UCSD-AML1 (cell line): ENCODE results near the gene RTN1.

Experiments
- DNase-seq: peaks from one replicate; lab custom pipeline; 2025; ENCODE audit not compliant: unreplicated experiment; lab: John Stamatoyannopoulos, UW

Gene RTN1

GRCh38 chr14:59870277-59871165 lies at the start of gene RTN1:
TSS of gene RTN1 (minus strand) at chr14:59870776. CDS start at chr14:59870630, 146 bp downstream.
- DNase-seq, result peak; percentile 61

DNA sequence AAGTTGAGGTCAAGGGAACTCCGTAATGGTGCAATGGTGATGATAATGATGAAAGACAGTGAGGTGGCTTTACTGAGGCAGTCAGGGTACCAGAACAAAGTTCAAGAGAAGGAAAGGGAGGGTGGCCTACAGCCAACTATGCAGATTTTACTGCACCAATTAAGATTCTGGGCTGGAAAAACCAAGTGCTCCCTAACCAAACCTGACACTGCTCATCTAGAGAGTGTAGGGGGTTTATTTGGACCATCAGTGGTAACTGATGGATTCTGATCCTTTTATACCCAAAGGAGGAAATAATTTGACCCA lies 49.8 kb upstream of the RTN1 start:
- no peak for DNase-seq

GRCh38 chr14:59919570-59920377 lies 49.2 kb upstream of the RTN1 start, which contains the start of gene LRRC9:
TSS of gene LRRC9 (plus strand) at chr14:59920144.
- no peak for DNase-seq

GRCh38 chr14:59918824-59919569 lies 48.4 kb upstream of the RTN1 start:
- no peak for DNase-seq

DNA sequence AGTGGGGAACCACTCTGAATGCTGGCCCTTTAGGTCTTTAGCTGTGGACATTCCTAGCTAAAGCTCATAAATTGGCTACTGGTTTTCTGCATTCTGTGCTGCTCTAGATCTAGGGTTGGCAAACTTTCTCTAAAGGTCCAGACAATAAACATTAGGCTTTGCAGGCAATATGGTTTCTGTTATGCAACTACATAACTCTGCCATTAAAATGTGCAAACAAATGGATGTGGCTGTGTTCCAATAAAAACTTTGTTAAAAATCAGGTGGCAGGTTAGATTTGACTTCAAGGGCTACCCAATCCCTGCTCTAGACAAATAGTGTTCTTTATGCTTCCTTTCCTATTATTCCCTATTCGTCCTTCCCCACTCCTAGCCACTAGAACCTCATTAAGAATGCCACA lies 42.6 kb upstream of the RTN1 start:
- no peak for DNase-seq

DNA sequence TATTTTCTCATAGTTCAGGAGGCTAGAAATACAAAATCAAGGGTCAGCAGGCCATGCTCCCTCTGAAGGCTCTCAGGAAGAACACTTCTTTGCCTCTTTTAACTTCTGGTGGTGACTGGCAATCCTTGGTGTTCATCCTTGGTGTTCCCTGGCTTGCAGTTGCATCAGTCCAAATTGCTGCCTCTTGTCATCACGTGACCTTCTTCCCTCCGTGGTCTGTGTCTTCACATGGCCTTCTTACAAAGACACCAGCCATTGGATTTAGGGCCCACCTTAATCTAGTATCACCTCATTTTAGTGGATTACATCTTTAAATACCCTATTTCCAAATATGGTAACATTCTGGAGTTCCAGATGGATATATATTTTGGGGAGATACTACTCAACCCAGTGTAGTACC lies 41.9 kb upstream of the RTN1 start:
- no peak for DNase-seq

DNA sequence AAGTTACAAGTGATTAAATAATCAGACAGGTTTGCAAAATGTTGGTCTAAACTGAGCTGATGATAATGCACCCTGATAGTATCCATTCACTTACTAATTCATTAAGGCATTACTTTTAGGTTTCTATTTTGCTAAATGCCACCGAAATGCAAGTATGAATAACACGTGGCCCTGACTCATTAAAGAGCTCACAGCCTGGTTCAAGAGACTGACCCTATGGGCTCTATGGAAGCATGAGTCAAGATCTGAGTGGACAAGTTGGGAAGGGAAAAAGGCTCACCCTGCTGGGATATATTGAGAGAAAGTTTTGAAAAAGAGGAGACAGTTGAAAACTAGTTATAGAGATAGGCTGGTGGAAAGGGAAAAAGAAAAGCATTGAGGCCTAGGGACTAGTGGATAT lies 34.6 kb upstream of the RTN1 start:
- DNase-seq, result no peak

DNA sequence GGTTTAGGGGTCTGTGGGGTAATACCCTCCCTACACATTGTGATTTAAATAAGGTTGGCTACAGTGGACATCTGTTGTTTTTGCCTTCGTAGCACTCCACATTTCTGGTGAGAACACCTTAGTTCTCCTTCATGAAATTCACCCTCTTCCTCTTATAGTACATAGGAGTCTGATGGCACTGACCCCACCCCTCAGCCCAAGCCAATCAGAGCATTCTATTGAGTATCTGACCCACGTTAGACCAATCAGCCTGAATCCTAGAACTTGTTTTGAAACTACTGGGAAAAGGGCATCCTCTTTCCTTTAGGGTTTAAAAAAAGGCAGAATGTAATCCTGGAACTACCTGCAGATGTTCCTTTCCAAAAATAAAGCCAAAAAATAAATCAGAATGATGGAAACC lies 33.6 kb upstream of the RTN1 start:
- DNase-seq, result no peak

- DNase-seq, result no peak
Observed at GRCh38 chr14:59900556-59900955, 30.0 kb upstream of the RTN1 start.

- no peak for DNase-seq
Observed at GRCh38 chr14:59897757-59898383, 27.3 kb upstream of the RTN1 start.

GRCh38 chr14:59895721-59896120 lies 25.1 kb upstream of the RTN1 start:
- DNase-seq, result no peak

DNA sequence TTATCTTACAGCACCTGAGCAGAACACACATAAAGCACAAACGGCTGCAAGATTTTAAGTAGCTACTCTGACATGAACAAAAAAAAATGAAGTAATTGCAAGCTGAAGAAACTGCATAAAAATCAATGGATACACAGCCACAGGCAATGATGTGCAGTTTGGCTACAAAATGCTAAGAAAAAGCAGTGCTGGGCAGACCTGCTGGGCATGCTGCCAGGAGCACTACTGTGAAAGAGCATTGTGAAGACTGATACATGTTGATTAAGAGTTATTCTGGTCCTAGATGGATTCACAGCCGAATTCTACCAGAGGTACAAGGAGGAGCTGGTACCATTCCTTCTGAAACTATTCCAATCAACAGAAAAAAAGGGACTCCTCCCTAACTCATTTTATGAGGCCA lies 20.1 kb upstream of the RTN1 start:
- no peak for DNase-seq

DNA sequence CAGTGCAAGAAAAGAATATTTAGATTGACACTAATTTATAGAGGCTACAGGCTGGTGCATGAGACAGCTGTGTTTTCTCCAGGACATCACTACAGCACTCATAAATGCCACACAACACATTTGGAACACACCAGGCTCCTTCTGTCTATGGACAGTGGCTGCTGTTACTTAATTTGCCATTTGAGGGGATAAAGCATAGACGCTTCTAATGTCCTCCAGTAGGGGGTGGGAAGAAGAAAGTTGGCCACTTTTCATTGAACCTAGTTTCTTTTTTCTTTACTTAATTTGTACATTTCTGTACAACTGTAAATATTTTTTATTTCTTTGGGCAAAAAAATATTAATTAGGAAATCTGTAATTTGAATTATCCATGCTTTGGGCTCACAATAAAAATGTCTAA lies 12.4 kb upstream of the RTN1 start:
- DNase-seq, result no peak

DNA sequence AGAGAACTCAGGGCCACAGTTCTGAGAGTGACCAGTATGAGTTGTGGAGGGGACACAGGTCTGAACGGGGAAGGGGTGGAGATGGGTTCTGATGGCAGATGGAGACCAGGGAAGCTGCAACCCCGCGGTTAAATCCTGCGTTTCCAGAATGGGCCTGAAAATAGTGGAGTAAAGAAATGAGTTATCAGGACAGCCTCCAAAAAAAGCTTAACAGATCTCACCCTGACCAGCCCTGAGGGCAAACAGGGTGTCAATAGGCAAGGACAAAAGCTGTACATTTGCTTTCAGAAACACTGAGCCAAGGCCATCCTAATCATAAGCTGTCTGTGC lies 555 bp upstream of the RTN1 start:
- DNase-seq, result no peak

GRCh38 chr14:59869381-59870255 lies 958 bp downstream of the RTN1 start:
- no peak for DNase-seq

DNA sequence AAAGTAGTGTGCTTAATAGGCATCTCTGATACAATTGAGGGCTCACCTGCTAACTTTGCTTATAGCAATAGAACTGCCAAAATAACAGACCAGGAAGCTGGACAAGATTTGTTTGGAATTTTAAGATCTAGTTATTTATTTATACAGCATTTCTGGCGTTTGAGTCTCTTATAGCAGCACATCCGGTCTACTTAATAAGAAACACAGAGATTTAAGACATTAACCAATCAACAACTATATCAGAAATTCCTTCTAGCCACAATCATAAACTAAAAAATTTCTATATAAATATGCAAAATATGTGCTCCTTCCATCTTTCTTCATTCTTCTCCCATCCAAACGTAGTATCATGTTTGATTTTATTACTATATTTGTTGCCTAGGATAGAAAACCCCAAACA lies 2.6 kb downstream of the RTN1 start:
- DNase-seq, result no peak

GRCh38 chr14:59863806-59864525 lies 6.6 kb downstream of the RTN1 start:
- DNase-seq, result no peak

DNA sequence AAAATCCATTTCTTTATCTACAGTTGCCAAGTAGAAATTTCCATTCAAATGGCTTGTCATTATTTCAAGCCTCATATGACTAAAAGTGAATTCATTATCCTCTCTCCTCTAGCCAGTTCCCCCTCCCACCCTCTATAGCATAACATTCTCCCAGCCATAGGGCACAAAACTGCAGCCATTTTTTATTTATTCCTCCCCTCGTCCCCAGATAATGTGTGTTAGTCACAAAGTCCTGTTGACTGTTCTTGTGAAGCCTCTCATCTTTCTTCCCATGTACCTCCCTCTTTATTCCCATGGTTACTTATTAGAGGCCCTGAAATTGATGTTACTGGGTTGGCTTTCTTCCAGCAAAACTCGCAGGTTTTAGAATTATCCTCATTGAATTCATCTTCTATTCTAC lies 13.2 kb downstream of the RTN1 start:
- DNase-seq, result no peak

- no peak for DNase-seq
Observed at GRCh38 chr14:59852350-59852749, 18.2 kb downstream of the RTN1 start.

- no peak for DNase-seq
Observed at GRCh38 chr14:59850458-59850857, 20.1 kb downstream of the RTN1 start.
